Measurements from ENCODE around the gene MORN4. TPM values are rescaled to one million over a fixed set of nuclear protein-coding genes. Genes with fewer than 3 reads are reported as not detected.
"Not testable (repeated sequence)": the region's sequence is repeated elsewhere in the genome, so short reads cannot be mapped to it uniquely, and the experiment has no call there.

Gene MORN4
- total RNA-seq, 1 donor from 2014 or later: 24.3 TPM

- H3K27me3 Mint-ChIP-seq: no peaks in the 10 kb centered on the region
- DNase-seq (ENCODE audit: low spot score, unreplicated experiment): no peak
- peaks cover 27% of the 10 kb centered on the region for H3K36me3 Mint-ChIP-seq (ENCODE audit: insufficient read depth)
- TF ChIP-seq CTCF (IDR thresholded peaks at IDR 0.05; ENCODE audit: unreplicated experiment): no peak
- H3K4me3 Mint-ChIP-seq (ENCODE audit: low read depth): no peak overlapping the region
- H3K27ac Mint-ChIP-seq: peak overlapping the region; percentile 33
- peaks cover 2% of the 10 kb centered on the region for H3K4me1 Mint-ChIP-seq (ENCODE audit: low read depth)
- H3K9me3 Mint-ChIP-seq (ENCODE audit: low read depth): no peaks in the 10 kb centered on the region
These were observed 26.3 kb upstream of the MORN4 start for GRCh38 chr10:97659589-97659988.

DNA sequence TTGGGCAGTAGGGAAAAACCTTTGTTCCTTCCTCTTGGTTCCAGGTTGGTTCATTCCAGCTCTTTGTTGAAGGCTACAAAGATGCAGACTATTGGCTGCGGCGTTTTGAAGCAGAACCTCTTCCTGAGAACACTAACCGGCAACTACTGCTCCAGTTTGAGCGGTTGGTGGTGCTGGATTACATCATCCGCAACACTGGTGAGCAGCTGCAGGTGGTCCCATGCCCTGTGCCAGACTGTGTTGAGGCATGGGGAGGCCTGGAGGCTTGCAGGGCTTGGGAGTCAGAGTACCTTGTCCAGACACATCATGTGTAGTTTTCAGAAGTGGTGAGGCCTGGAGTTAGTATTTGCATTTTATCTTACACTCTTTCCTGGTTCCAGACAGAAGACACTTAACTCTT is 23.5 kb upstream of the MORN4 start:
- Mint-ChIP-seq H3K27me3 (no peaks in the 10 kb centered on the region), H3K27ac (no peak overlapping the region), H3K36me3 (ENCODE audit: insufficient read depth) (peaks cover 21% of the 10 kb centered on the region), H3K4me1 (ENCODE audit: low read depth) (no peaks in the 10 kb centered on the region), H3K4me3 (ENCODE audit: low read depth) (no peak overlapping the region), H3K9me3 (ENCODE audit: low read depth) (no peaks in the 10 kb centered on the region)
- DNase-seq (ENCODE audit: low spot score, unreplicated experiment): no peak
- TF ChIP-seq CTCF (IDR thresholded peaks at IDR 0.05; ENCODE audit: unreplicated experiment): no peak

DNA sequence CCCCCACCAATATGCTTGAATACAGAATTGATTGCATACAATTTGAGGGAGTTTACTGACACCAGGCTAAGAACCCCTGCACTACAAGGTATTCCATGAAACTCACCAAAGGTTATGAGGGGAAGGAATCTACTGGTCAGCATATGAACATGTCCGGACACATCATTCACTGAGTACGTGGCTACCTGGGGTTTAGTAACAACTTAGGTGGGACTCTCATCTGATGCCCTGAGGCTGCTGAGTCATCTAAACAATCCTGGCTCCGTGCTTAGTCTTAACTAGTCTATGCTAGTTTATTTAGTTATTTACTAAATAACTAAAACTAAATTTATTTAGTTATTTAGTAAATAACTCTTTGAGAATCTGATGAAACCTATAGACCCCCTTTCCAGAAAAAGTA is 18.5 kb upstream of the MORN4 start:
- Mint-ChIP-seq H3K4me1 (ENCODE audit: low read depth) (no peaks in the 10 kb centered on the region), H3K9me3 (ENCODE audit: low read depth) (no peaks in the 10 kb centered on the region), H3K27ac (no peak overlapping the region), H3K4me3 (ENCODE audit: low read depth) (no peak overlapping the region), H3K27me3 (no peaks in the 10 kb centered on the region), H3K36me3 (ENCODE audit: insufficient read depth) (peaks cover 9% of the 10 kb centered on the region)
- no peak for TF ChIP-seq CTCF (IDR thresholded peaks at IDR 0.05; ENCODE audit: unreplicated experiment)
- DNase-seq (ENCODE audit: low spot score, unreplicated experiment): no peak

GRCh38 chr10:97650726-97651125 is 17.4 kb upstream of the MORN4 start:
- Mint-ChIP-seq H3K4me3 (ENCODE audit: low read depth) (no peak overlapping the region), H3K36me3 (ENCODE audit: insufficient read depth) (peaks cover 8% of the 10 kb centered on the region), H3K27me3 (no peaks in the 10 kb centered on the region), H3K27ac (no peak overlapping the region), H3K9me3 (ENCODE audit: low read depth) (no peaks in the 10 kb centered on the region), H3K4me1 (ENCODE audit: low read depth) (no peaks in the 10 kb centered on the region)
- DNase-seq (ENCODE audit: low spot score, unreplicated experiment): no peak
- no peak for TF ChIP-seq CTCF (IDR thresholded peaks at IDR 0.05; ENCODE audit: unreplicated experiment)

- H3K9me3 Mint-ChIP-seq (ENCODE audit: low read depth); H3K27ac Mint-ChIP-seq; H3K27me3 Mint-ChIP-seq; H3K4me1 Mint-ChIP-seq (ENCODE audit: low read depth); DNase-seq (ENCODE audit: low spot score, unreplicated experiment); H3K4me3 Mint-ChIP-seq (ENCODE audit: low read depth): not testable (repeated sequence)
- peaks cover 12% of the 10 kb centered on the region for H3K36me3 Mint-ChIP-seq (ENCODE audit: insufficient read depth)
These were observed 16.1 kb upstream of the MORN4 start for GRCh38 chr10:97649405-97649750.

- Mint-ChIP-seq H3K27me3 (no peaks in the 10 kb centered on the region), H3K36me3 (ENCODE audit: insufficient read depth) (peaks cover 12% of the 10 kb centered on the region), H3K4me3 (ENCODE audit: low read depth) (no peak overlapping the region), H3K27ac (no peak overlapping the region), H3K9me3 (ENCODE audit: low read depth) (no peaks in the 10 kb centered on the region), H3K4me1 (ENCODE audit: low read depth) (no peaks in the 10 kb centered on the region)
- TF ChIP-seq CTCF (IDR thresholded peaks at IDR 0.05; ENCODE audit: unreplicated experiment): no peak
- no peak for DNase-seq (ENCODE audit: low spot score, unreplicated experiment)
These were observed 15.5 kb upstream of the MORN4 start for GRCh38 chr10:97648562-97649404.
